Measurements from ENCODE around the gene GASK1A. TPM values are rescaled to one million over a fixed set of nuclear protein-coding genes. Genes with fewer than 3 reads are reported as not detected.

The GASK1A gene
- total and polyA plus RNA-seq, 2 of the 8 experiments (the other 6 are each of a cell fraction or from before 2014, with no cell fraction given), result 4.7 to 7.9 TPM

DNA sequence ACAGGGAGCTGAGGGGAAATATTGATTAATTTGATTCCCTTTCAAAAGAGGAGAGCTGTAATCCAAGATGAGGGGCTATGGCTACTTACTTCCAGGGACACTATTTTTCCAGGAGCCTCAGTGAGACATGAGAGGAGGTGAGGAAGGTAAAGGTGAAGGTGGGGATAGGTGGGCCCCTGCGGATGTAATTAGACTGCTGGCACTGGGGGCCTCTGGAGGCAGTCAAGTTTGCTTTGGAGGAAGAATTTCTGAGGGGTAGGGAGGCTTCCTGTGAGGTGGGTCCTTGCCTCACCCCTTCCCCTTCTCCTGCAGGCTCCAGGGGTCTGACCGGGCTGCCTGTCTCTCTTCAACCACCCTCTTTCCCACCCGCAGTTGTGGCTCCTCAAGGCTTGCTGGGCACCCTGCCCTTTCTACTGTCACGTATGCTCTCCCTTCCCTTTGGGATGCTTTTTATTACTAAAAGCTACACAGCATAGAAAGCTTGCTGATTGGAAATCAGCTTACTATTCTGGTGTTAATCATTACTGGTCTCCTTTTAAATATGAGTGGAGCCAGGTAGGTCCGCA, 22.5 kb downstream of the GASK1A start:
- no peaks in the 10 kb centered on the region for H3K27me3 ChIP-seq (replicated peaks in 1 of 4; ENCODE audit: control insufficient read depth in 3 of 4, extremely low read depth in 1 of 4, insufficient read depth in 3 of 4, low read length in 3 of 4)
- no peak overlapping the region for H2AFZ ChIP-seq (ENCODE audit: low read length)
- CTCF ChIA-PET (ENCODE audit: partially characterized antibody), result interaction anchor here (2.7 kb wide), 1 partner anchor 39 kb away, joined by 13 read pairs; no protein-coding TSS in a partner anchor
- H2BK12ac ChIP-seq (ENCODE audit: low read depth, low read length), result no peak overlapping the region
- no peak for DNase-seq (ENCODE audit: low read depth in 1 of 2, low spot score in 2 of 2)
- H3K4me1 ChIP-seq (replicated peaks in 1 of 4; ENCODE audit: control insufficient read depth in 3 of 4, insufficient read depth in 4 of 4, low read length in 3 of 4), result no peaks in the 10 kb centered on the region; a peak in 1 of 7 replicates
- H2BK5ac ChIP-seq (ENCODE audit: low read depth, low read length), result no peak overlapping the region
- H3K79me2 ChIP-seq (ENCODE audit: control insufficient read depth in 1 of 2, insufficient read depth in 2 of 2, low read length in 2 of 2), result peaks cover 0 to 3% of the 10 kb centered on the region in 2 experiments; a peak in 1 of 4 replicates
- no peak for FAIRE-seq
- H2BK20ac ChIP-seq (ENCODE audit: low read length), result no peak overlapping the region
- H3K56ac ChIP-seq (replicated peaks; ENCODE audit: insufficient read length, low read depth, low read length), result no peak overlapping the region
- H3K14ac ChIP-seq (ENCODE audit: insufficient read length), result no peak overlapping the region
- POLR2A ChIA-PET (ENCODE audit: partially characterized antibody), result interaction anchor here (1.7 kb wide), 1 partner anchor 15 kb away, joined by 3 read pairs; no protein-coding TSS in a partner anchor
- H4K20me1 ChIP-seq (replicated peaks in 1 of 2; ENCODE audit: control insufficient read depth in 1 of 2, insufficient read depth in 2 of 2, low read length in 2 of 2), result no peaks in the 10 kb centered on the region
- no peak for TF ChIP-seq RAD21 (IDR thresholded peaks at IDR 0.05 in 1 of 2, conservative IDR thresholded peaks at IDR 0.05 in 1 of 2; ENCODE audit: low read depth in 2 of 2, low read length in 2 of 2)
- TF ChIP-seq POLR2A (IDR thresholded peaks at IDR 0.05; ENCODE audit: control extremely low read depth in 1 of 2, low read depth in 2 of 2, low read length in 2 of 2), result no peak
- TF ChIP-seq PHF8 (conservative IDR thresholded peaks at IDR 0.05; ENCODE audit: low read depth, low read length), result no peak
- no peak for TF ChIP-seq KDM5A (IDR thresholded peaks at IDR 0.05; ENCODE audit: low read length)
- WGBS, 2 experiments (ENCODE audit: extremely low coverage in 1 of 2, insufficient coverage in 1 of 2, insufficient read length in 1 of 2, insufficient replicate concordance in 2 of 2, low coverage in 1 of 2, low lambda C conversion rate in 2 of 2, missing lambda C conversion rate in 1 of 2), result 79% methylated on average over 5 of the region's 5 CpGs; no CpG with 5 or more reads in 1 of the 2 experiments
- no peaks in the 10 kb centered on the region for H3K9me3 ChIP-seq (ENCODE audit: insufficient read depth in 2 of 2, low read depth in 1 of 2, low read length in 1 of 2)
- H3K4me2 ChIP-seq (ENCODE audit: insufficient read depth in 1 of 2, low read depth in 2 of 2, low read length in 2 of 2), result no peak overlapping the region
- H3K36me3 ChIP-seq (ENCODE audit: control insufficient read depth in 2 of 4, insufficient read depth in 4 of 4, low read length in 3 of 4), result no peaks in the 10 kb centered on the region
- H3K23ac ChIP-seq (ENCODE audit: insufficient read length), result no peak overlapping the region
- no peak overlapping the region for H3K18ac ChIP-seq (ENCODE audit: extremely low read depth, low read length)
- H3K4me3 ChIP-seq (ENCODE audit: extremely low read depth in 1 of 4, insufficient read depth in 2 of 4, low read depth in 3 of 4, low read length in 4 of 4), result no peak overlapping the region
- no peak overlapping the region for H3K27ac ChIP-seq (ENCODE audit: low read depth, low read length)
- no peak overlapping the region for H4K8ac ChIP-seq (ENCODE audit: extremely low read depth, insufficient read depth, low read length)
- no peak overlapping the region for H4K91ac ChIP-seq (replicated peaks; ENCODE audit: insufficient read length, low read length)
- H2BK120ac ChIP-seq (replicated peaks; ENCODE audit: low read depth, low read length), result no peak overlapping the region
- H3K79me1 ChIP-seq (ENCODE audit: low read depth, low read length), result no peaks in the 10 kb centered on the region
- no peak overlapping the region for H2AK5ac ChIP-seq (ENCODE audit: low read depth, low read length)
- H2BK15ac ChIP-seq (ENCODE audit: low read length), result no peak overlapping the region
- H4K5ac ChIP-seq (ENCODE audit: insufficient read length, low read depth, low read length), result no peak overlapping the region
- no peaks in the 10 kb centered on the region for H3K23me2 ChIP-seq (ENCODE audit: low read depth, low read length)
- H3K9ac ChIP-seq (replicated peaks in 1 of 4; ENCODE audit: extremely low read depth in 1 of 4, low read depth in 3 of 4, low read length in 3 of 4), result no peak overlapping the region
- H3K4ac ChIP-seq (replicated peaks; ENCODE audit: insufficient read length, low read depth, low read length), result no peak overlapping the region
